Measurements from ENCODE around the gene NIM1K. TPM values are rescaled to one million over a fixed set of nuclear protein-coding genes. Genes with fewer than 3 reads are reported as not detected.

The NIM1K gene
- total and polyA plus RNA-seq, 2 of the 4 experiments (the other 2 are of a cell fraction) = 0.54 to 0.68 TPM

DNA sequence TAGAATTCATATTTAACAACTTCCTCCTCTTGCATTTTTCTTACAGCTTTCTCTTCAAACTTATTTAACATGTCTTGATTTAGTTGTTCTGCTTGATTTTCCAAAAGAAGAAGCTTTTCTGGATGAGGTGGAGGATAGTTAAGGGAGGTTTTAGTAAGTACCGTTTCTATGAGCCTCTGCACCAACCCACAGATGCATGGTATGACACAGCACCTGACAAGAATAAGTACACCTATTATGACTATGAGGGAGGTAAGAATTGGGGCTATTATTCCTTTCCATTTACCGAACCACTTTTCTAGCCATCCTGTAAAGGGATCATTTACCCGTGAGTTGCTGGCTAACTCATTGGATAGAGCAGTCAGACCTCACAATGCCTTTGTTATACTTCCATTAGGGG, 123.7 kb downstream of the NIM1K start:
- Histone ChIP-seq H3K4me3 (ENCODE audit: insufficient read depth, low read depth, low read length) (no peak overlapping the region), H4K8ac (ENCODE audit: low read depth in 2 of 2, low read length in 2 of 2) (no peak overlapping the region), H2BK15ac (ENCODE audit: low read depth, low read length) (no peak overlapping the region), H3K14ac (replicated peaks; ENCODE audit: low read depth, low read length) (no peak overlapping the region), H3K18ac (ENCODE audit: low read depth, low read length) (no peak overlapping the region), H2AK5ac (ENCODE audit: low read depth, low read length) (no peak overlapping the region), H3K36me3 (ENCODE audit: control insufficient read depth, insufficient read depth, low read length) (no peaks in the 10 kb centered on the region), H4K20me1 (ENCODE audit: insufficient read depth, low read length) (no peaks in the 10 kb centered on the region; the same call in 1 of the 2 replicates), H3K23ac (ENCODE audit: low read depth, low read length) (no peak overlapping the region), H3K4me1 (ENCODE audit: control insufficient read depth, insufficient read depth, low read length) (peaks cover 2% of the 10 kb centered on the region; the same call in 1 of the 2 replicates), H4K5ac (ENCODE audit: low read depth, low read length) (no peak overlapping the region), H3K79me1 (ENCODE audit: low read depth in 1 of 2, low read length in 2 of 2) (peaks cover 9 to 15% of the 10 kb centered on the region in 2 experiments), H3K27ac (ENCODE audit: insufficient read depth, low read length) (no peak overlapping the region), H3K4ac (ENCODE audit: low read depth, low read length) (no peak overlapping the region), H3K56ac (ENCODE audit: extremely low read depth, insufficient read depth, low read length) (no peak overlapping the region), H2BK120ac (ENCODE audit: low read depth, low read length) (no peak overlapping the region), H2BK5ac (ENCODE audit: low read depth, low read length, poor library complexity, severe bottlenecking) (no peak overlapping the region), H2AK9ac (replicated peaks; ENCODE audit: low read depth, low read length, poor library complexity) (no peak overlapping the region), H2AFZ (replicated peaks; ENCODE audit: low read length, poor library complexity) (no peak overlapping the region), H3K27me3 (ENCODE audit: control insufficient read depth, insufficient read depth, low read length) (no peaks in the 10 kb centered on the region), H3K9me3 (ENCODE audit: control insufficient read depth, insufficient read depth, low read length) (no peaks in the 10 kb centered on the region), H3K9me1 (ENCODE audit: insufficient read depth, low read length) (peaks cover 5% of the 10 kb centered on the region), H4K91ac (ENCODE audit: insufficient read depth, low read depth, low read length) (no peak overlapping the region), H3K9ac (ENCODE audit: low read depth, low read length) (no peak overlapping the region), H3K4me2 (ENCODE audit: low read depth, low read length) (no peak overlapping the region), H2BK20ac (ENCODE audit: low read depth, low read length) (no peak overlapping the region)
- DNase-seq = no peak
- ChIA-PET CTCF (no interaction called here), POLR2A (ENCODE audit: unreplicated experiment) (no interaction called here)
- no TSS peak for BruUV-seq (replicated peaks)
- TF ChIP-seq FOS (IDR thresholded peaks at IDR 0.05; ENCODE audit: low read depth, low read length) (no peak), RCOR1 (IDR thresholded peaks at IDR 0.05; ENCODE audit: insufficient replicate concordance, low read length) (no peak), NFE2L2 (IDR thresholded peaks at IDR 0.05; ENCODE audit: low read depth, low read length) (no peak), CEBPB (IDR thresholded peaks at IDR 0.05; ENCODE audit: low read depth, low read length) (no peak), RAD21 (IDR thresholded peaks at IDR 0.05; ENCODE audit: low read length) (no peak), CHD1 (IDR thresholded peaks at IDR 0.05; ENCODE audit: low read depth, low read length) (no peak), MXI1 (IDR thresholded peaks at IDR 0.05; ENCODE audit: borderline replicate concordance, low read depth, low read length) (no peak), RFX5 (IDR thresholded peaks at IDR 0.05; ENCODE audit: low read depth, low read length) (no peak), CTCF (conservative IDR thresholded peaks at IDR 0.05; ENCODE audit: low read depth, low read length) (no peak), POLR2A (IDR thresholded peaks at IDR 0.05; ENCODE audit: low read depth, low read length) (no peak), ELK1 (IDR thresholded peaks at IDR 0.05; ENCODE audit: borderline replicate concordance, low read depth, low read length) (no peak), MAZ (IDR thresholded peaks at IDR 0.05; ENCODE audit: borderline replicate concordance, low read depth, low read length) (no peak), BHLHE40 (IDR thresholded peaks at IDR 0.05; ENCODE audit: low read depth, low read length) (no peak)
- TF ChIP-seq, protein P1, sequence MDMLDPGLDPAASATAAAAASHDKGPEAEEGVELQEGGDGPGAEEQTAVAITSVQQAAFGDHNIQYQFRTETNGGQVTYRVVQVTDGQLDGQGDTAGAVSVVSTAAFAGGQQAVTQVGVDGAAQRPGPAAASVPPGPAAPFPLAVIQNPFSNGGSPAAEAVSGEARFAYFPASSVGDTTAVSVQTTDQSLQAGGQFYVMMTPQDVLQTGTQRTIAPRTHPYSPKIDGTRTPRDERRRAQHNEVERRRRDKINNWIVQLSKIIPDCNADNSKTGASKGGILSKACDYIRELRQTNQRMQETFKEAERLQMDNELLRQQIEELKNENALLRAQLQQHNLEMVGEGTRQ (IDR thresholded peaks at IDR 0.05; ENCODE audit: low read depth, low read length) = no peak
- intact Hi-C loops (cut with micrococcal nuclease) (no loop called here), dilution Hi-C loops (cut with HindIII; ENCODE audit: low sequenced_read_pairs, unreplicated experiment) (no loop called here), in situ Hi-C loops (cut with MboI; ENCODE audit: low sequenced_read_pairs) (loop anchor here (25.0 kb wide), 1 partner anchor 203 kb away; the partner anchor contains the start of gene ZNF131)
- no peak for ATAC-seq (ENCODE audit: low read depth)
- WGBS, 2 experiments (ENCODE audit: extremely low coverage in 2 of 2, insufficient read length in 1 of 2) = no CpG with 5 or more reads among the region's 3 CpGs

Measured in IMR-90 (cell line).